B cell (primary cell): ENCODE results near the gene CRYBA2. TPM values are rescaled to one million over a fixed set of nuclear protein-coding genes. Genes with fewer than 3 reads are reported as not detected.

Source experiments
- ATAC-seq: fragments of 200-7000 bp; cut with Tn5 transposase; one replicate; pipeline ENCODE4 v1.10.0; 2021; ENCODE audit warnings: low read depth, mild to moderate bottlenecking, moderate number of reproducible peaks, moderate library complexity
- CTCF ChIA-PET: fragments of 350-600 bp; sonication (Branson Sonifier 250); formaldehyde crosslinking; loops from one replicate; lab custom pipeline; 2021; ENCODE audit warnings: antibody characterized with exemption, inconsistent platforms; lab: Charles Lee
- POLR2A ChIA-PET: fragments of 350-600 bp; sonication (Branson Sonifier 250); formaldehyde crosslinking; loops from one replicate; lab custom pipeline; 2021; ENCODE audit warnings: antibody characterized with exemption; lab: Charles Lee
- DNase-seq: peaks from one replicate; pipeline ENCODE4 v3.0.0; 2013
- H2AFZ ChIP-seq: 2 replicates; pipeline ENCODE4 v1.6.1; 2012; ENCODE audit warnings: mild to moderate bottlenecking, low read depth, low read length; ENCODE audit not compliant: insufficient read depth, poor library complexity, severe bottlenecking
- H3K27ac ChIP-seq, 2 donors: 1 replicate in 1 of 2; 2 replicates in 1 of 2; pipeline ENCODE4 v1.5.1; 2012 to 2013; ENCODE audit warnings: low read length in 2 of 2, mild to moderate bottlenecking in 2 of 2, moderate library complexity in 1 of 2
- H3K27me3 ChIP-seq, 4 experiments: fragments of 200-600 bp in 1 of 4; sonication (generic) in 1 of 4; replicated peaks in 1 of 4; 1 replicate in 2 of 4; 2 replicates in 2 of 4; pipeline versions ENCODE4 v1.6.1 to v1.7.0; 2013 to 2016; ENCODE audit warnings: low read length in 3 of 4, mild to moderate bottlenecking in 2 of 4, mixed read lengths in 1 of 4, moderate library complexity in 1 of 4; ENCODE audit not compliant: insufficient read depth in 4 of 4, control insufficient read depth in 3 of 4; ENCODE audit errors: control extremely low read depth in 1 of 4
- H3K36me3 ChIP-seq, 2 experiments: replicated peaks in 1 of 2; 1 replicate in 1 of 2; 2 replicates in 1 of 2; pipeline versions ENCODE4 v1.6.1 to v1.7.1; 2013; ENCODE audit warnings: low read length in 1 of 2; ENCODE audit not compliant: insufficient read depth in 2 of 2, control insufficient read depth in 1 of 2; ENCODE audit errors: control extremely low read depth in 1 of 2, extremely low read depth in 1 of 2
- H3K4me1 ChIP-seq, 2 donors: fragments of 200-600 bp in 1 of 2; sonication (generic) in 1 of 2; 1 replicate in 1 of 2; 2 replicates in 1 of 2; pipeline versions ENCODE4 v1.5.1 to v1.6.1; 2013 to 2017; ENCODE audit warnings: low read length in 2 of 2; ENCODE audit not compliant: control insufficient read depth in 2 of 2, insufficient read depth in 2 of 2
- H3K4me2 ChIP-seq: replicated peaks from 2 replicates; pipeline ENCODE3; 2012; ENCODE audit warnings: mild to moderate bottlenecking, low read depth, low read length; ENCODE audit not compliant: poor library complexity, severe bottlenecking
- H3K4me3 ChIP-seq, 5 experiments: fragments of 200-600 bp in 1 of 5; sonication (generic) in 1 of 5; 1 replicate in 3 of 5; 2 replicates in 2 of 5; pipeline versions ENCODE4 v1.5.1 to v1.7.0; 2011 to 2016; ENCODE audit warnings: low read length in 4 of 5, mild to moderate bottlenecking in 4 of 5, low read depth in 2 of 5, control low read depth in 1 of 5, moderate library complexity in 1 of 5; ENCODE audit not compliant: insufficient read depth in 1 of 5; ENCODE audit errors: control extremely low read depth in 1 of 5, extremely low read depth in 1 of 5
- H3K79me2 ChIP-seq: fragments of 200-600 bp; sonication (generic); one replicate; pipeline ENCODE4 v1.6.0; 2016; ENCODE audit warnings: low read length; ENCODE audit not compliant: control insufficient read depth, insufficient read depth
- H3K9ac ChIP-seq: fragments of 200-600 bp; sonication (generic); 2 replicates; pipeline ENCODE4 v1.6.1; 2017; ENCODE audit warnings: mild to moderate bottlenecking, low read length, moderate library complexity
- H3K9me3 ChIP-seq, 3 donors: one replicate each; pipeline versions ENCODE4 v1.6.1 to v1.7.1; 2013; ENCODE audit warnings: low read length in 2 of 3; ENCODE audit not compliant: control insufficient read depth in 2 of 3, insufficient read depth in 1 of 3; ENCODE audit errors: control extremely low read depth in 1 of 3
- H4K20me1 ChIP-seq: 2 replicates; pipeline ENCODE4 v1.6.0; 2012; ENCODE audit warnings: mild to moderate bottlenecking, low read length; ENCODE audit not compliant: insufficient read depth, control insufficient read depth, poor library complexity, severe bottlenecking
- H3K27ac Mint-ChIP-seq: one replicate; pipeline ENCODE4 v1.8.0; 2021; ENCODE audit warnings: mixed read lengths
- H3K27me3 Mint-ChIP-seq: one replicate; pipeline ENCODE4 v1.8.0; 2021; ENCODE audit warnings: mixed read lengths
- H3K4me1 Mint-ChIP-seq: one replicate; pipeline ENCODE4 v1.8.0; 2021; ENCODE audit warnings: mixed read lengths
- H3K4me3 Mint-ChIP-seq: one replicate; pipeline ENCODE4 v1.8.0; 2021; ENCODE audit warnings: mixed read lengths
- H3K9me3 Mint-ChIP-seq: one replicate; pipeline ENCODE4 v1.8.0; 2022; ENCODE audit warnings: mixed read lengths; ENCODE audit not compliant: insufficient read depth
- CTCF ChIP-seq: fragments of 200-600 bp; IDR thresholded peaks from one replicate; pipeline ENCODE4 v1.8.0; 2022; ENCODE audit warnings: antibody characterized with exemption, mild to moderate bottlenecking
- EZH2 ChIP-seq: IDR thresholded peaks from 2 replicates; pipeline ENCODE4 v1.6.1; 2012; ENCODE audit warnings: borderline replicate concordance, low read depth, mild to moderate bottlenecking, moderate library complexity, low read length; ENCODE audit not compliant: insufficient read depth, poor library complexity, severe bottlenecking
- WGBS: methylation state at CpG from one replicate; pipeline ENCODE4 v1.1.5; 2013; ENCODE audit warnings: missing lambda C conversion rate; ENCODE audit not compliant: insufficient coverage; 5-methylcytosine and 5-hydroxymethylcytosine counted together
- intact Hi-C: fragments of 100-400 bp; cut with micrococcal nuclease; formaldehyde crosslinking; loops from one replicate; pipeline ENCODE4 v1.10.0; 2022
- polyA plus RNA-seq: library from polyadenylated mRNA; depleted of rRNA; stranded (reverse); fragments of >200 nt; gene quantifications from 2 replicates; pipeline ENCODE4 v1.2.3, GENCODE V29; 2012
- total RNA-seq, 2 donors: library from RNA; stranded (reverse); fragments of 120-200 nt in 1 of 2; gene quantifications; 1 replicate in 1 of 2; 2 replicates in 1 of 2; pipeline versions ENCODE4 v1.2.3 to v1.2.4, GENCODE V29; 2013 to 2022

CRYBA2 gene
- total and polyA plus RNA-seq, 2 donors (not counting 1 experiment from before 2014, with no cell fraction given): not detected

GRCh38 chr2:219010873-219011272 is 17.7 kb upstream of the CRYBA2 start:
- Histone ChIP-seq H3K36me3 (no peaks in the 10 kb centered on the region), H3K27me3 (peaks cover 0 to 29% (median 0%) of the 10 kb centered on the region in 4 experiments), H3K9me3 (peaks cover 0 to 8% (median 0%) of the 10 kb centered on the region in 3 donors), H3K79me2 (no peaks in the 10 kb centered on the region), H3K9ac (no peak overlapping the region), H3K4me3 (no peak overlapping the region), H4K20me1 (no peaks in the 10 kb centered on the region), H3K4me1 (no peaks in the 10 kb centered on the region), H3K4me2 (no peak overlapping the region), H2AFZ (no peak overlapping the region), H3K27ac (no peak overlapping the region)
- POLR2A ChIA-PET: no interaction called here
- no peak overlapping the region for H3K27ac Mint-ChIP-seq
- TF ChIP-seq CTCF (no peak), EZH2 (no peak)
- CTCF ChIA-PET: interaction anchor here (0.6 to 2.0 kb wide), 7 partner anchors 31 to 415 kb away, joined by 3 to 6 read pairs (median 3); no protein-coding TSS in a partner anchor
- H3K4me3 Mint-ChIP-seq: no peak overlapping the region
- intact Hi-C loops: no loop called here
- peaks cover 42% of the 10 kb centered on the region for H3K27me3 Mint-ChIP-seq
- 94% methylated on average over 3 of the region's 5 CpGs for WGBS
- DNase-seq: no peak
- no peaks in the 10 kb centered on the region for H3K9me3 Mint-ChIP-seq
- H3K4me1 Mint-ChIP-seq: no peaks in the 10 kb centered on the region
- ATAC-seq: no peak

- peak; percentile 27 for DNase-seq
These were observed 17.0 kb upstream of the CRYBA2 start for GRCh38 chr2:219010162-219010756.

More at GRCh38 chr2:219010162-219010756, 17.0 kb upstream of the CRYBA2 start:
- Histone ChIP-seq H4K20me1 (no peaks in the 10 kb centered on the region), H3K36me3 (no peaks in the 10 kb centered on the region), H3K79me2 (no peaks in the 10 kb centered on the region), H3K4me2 (no peak overlapping the region), H3K27ac (no peak overlapping the region), H3K9me3 (peaks cover 0 to 8% (median 0%) of the 10 kb centered on the region in 3 donors), H3K9ac (no peak overlapping the region), H3K27me3 (peaks cover 0 to 34% (median 0%) of the 10 kb centered on the region in 4 experiments), H3K4me3 (no peak overlapping the region), H3K4me1 (no peaks in the 10 kb centered on the region), H2AFZ (no peak overlapping the region)
- peak; percentile 50 for TF ChIP-seq CTCF
- TF ChIP-seq EZH2: no peak
- H3K27ac Mint-ChIP-seq: no peak overlapping the region
- ATAC-seq: no peak
- peaks cover 43% of the 10 kb centered on the region for H3K27me3 Mint-ChIP-seq
- H3K9me3 Mint-ChIP-seq: no peaks in the 10 kb centered on the region
- no peak overlapping the region for H3K4me3 Mint-ChIP-seq
- intact Hi-C loops: no loop called here
- 33% methylated on average over 1 of the region's 6 CpGs for WGBS
- CTCF ChIA-PET: interaction anchor here (0.6 to 2.0 kb wide), 5 partner anchors 19 to 415 kb away, joined by 3 to 6 read pairs (median 4); no protein-coding TSS in a partner anchor
- no peaks in the 10 kb centered on the region for H3K4me1 Mint-ChIP-seq
- POLR2A ChIA-PET: interaction anchor here (0.6 kb wide), 1 partner anchor 33 kb away, joined by 6 read pairs; no protein-coding TSS in a partner anchor
